Smooth muscle cell of bladder (primary cell): ENCODE data around the gene PRDM8. TPM values are rescaled to one million over a fixed set of nuclear protein-coding genes. Genes with fewer than 3 reads are reported as not detected.

Experiments used
- total RNA-seq: library from RNA; depleted of rRNA; stranded (reverse); fragments of >200 nt; gene quantifications from 2 replicates; pipeline ENCODE4 v1.2.3, GENCODE V29; 2014

PRDM8 gene
- total RNA-seq: 2.8 and 2.9 TPM in 2 replicates

DNA sequence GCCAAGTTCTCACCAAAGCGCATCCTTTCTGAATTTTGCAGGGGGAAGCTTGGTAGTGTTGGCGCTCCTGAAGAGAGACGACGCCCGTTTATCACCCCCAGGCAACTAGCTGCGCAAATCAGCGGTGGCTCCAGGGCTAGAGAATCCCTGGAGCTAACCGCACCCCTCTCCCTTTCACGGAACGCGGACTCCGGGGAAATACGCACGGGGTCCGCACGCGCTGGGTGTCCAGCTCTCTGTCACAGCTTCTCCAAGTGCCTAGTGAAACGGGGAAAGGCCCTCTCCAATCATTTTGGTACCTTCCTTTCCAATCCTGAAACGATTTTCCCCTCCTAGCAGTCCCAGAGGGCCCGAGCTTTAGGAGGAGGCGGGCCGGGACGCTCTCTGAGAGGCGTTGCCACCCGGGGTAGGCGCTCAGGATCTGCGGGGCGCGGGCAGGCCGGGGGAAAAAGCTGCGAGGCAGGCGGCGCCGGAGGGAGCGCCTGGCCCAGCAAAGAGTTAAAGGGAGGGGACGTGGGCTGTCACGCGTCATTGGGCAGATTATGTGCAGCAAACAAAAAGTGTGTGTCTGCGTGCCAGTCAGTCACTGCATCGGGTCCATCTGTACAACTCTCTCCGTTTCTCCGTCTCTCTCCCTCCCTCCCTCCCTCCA is at the start of gene PRDM8:
PRDM8 (plus strand) TSS at position 582 of the 652 bp plus-strand sequence. CDS start 2,578 bp downstream, outside the sequence.

Other genes with a start within 250 kb of the PRDM8 start
- 89.5 and 183 TPM in 2 replicates for gene ANTXR2, start 124.3 kb upstream of the PRDM8 start, total RNA-seq
- 2.1 and 2.3 TPM in 2 replicates for gene FGF5, start 69.2 kb downstream of the PRDM8 start, total RNA-seq
- gene CFAP299, start 138.2 kb downstream of the PRDM8 start, total RNA-seq: 2.1 and 2.3 TPM in 2 replicates